GM19240 (cell line): ENCODE measurements around the gene ANKRD1.

Experiments
- DNase-seq: peaks from one replicate; pipeline ENCODE4 v3.0.0; 2011; ENCODE audit warnings: low spot score; ENCODE audit not compliant: insufficient read length

Gene ANKRD1

GRCh38 chr10:90935581-90936275 is 14.8 kb upstream of the ANKRD1 start:
- no peak for DNase-seq

GRCh38 chr10:90930971-90931871 is 10.3 kb upstream of the ANKRD1 start:
- no peak for DNase-seq

GRCh38 chr10:90930070-90930837 is 9.4 kb upstream of the ANKRD1 start:
- no peak for DNase-seq

GRCh38 chr10:90929179-90929578 is 8.3 kb upstream of the ANKRD1 start:
- DNase-seq: no peak

- no peak for DNase-seq
Observed at GRCh38 chr10:90927293-90927692, 6.4 kb upstream of the ANKRD1 start.

GRCh38 chr10:90925079-90926029 is 4.5 kb upstream of the ANKRD1 start:
- no peak for DNase-seq

- DNase-seq: no peak
Observed at GRCh38 chr10:90924552-90924951, 3.7 kb upstream of the ANKRD1 start.

GRCh38 chr10:90923111-90923731 is 2.3 kb upstream of the ANKRD1 start:
- DNase-seq: no peak

- no peak for DNase-seq
Observed at GRCh38 chr10:90921906-90922305, 1.0 kb upstream of the ANKRD1 start.

GRCh38 chr10:90919683-90920574 is 958 bp downstream of the ANKRD1 start:
- DNase-seq: no peak

- DNase-seq: no peak
Observed at GRCh38 chr10:90917968-90918318, 2.9 kb downstream of the ANKRD1 start.

- DNase-seq: no peak
Observed at GRCh38 chr10:90917238-90917967, 3.5 kb downstream of the ANKRD1 start.

- DNase-seq: no peak
Observed at GRCh38 chr10:90916392-90917237, 4.3 kb downstream of the ANKRD1 start.

- DNase-seq: no peak
Observed at GRCh38 chr10:90915766-90916075, 5.2 kb downstream of the ANKRD1 start.

GRCh38 chr10:90914992-90915765 is 5.7 kb downstream of the ANKRD1 start:
- DNase-seq: no peak

- DNase-seq: no peak
Observed at GRCh38 chr10:90913774-90914420, 7.0 kb downstream of the ANKRD1 start.
